ENCODE results near the gene COLGALT1. TPM values are rescaled to one million over a fixed set of nuclear protein-coding genes. Genes with fewer than 3 reads are reported as not detected.

COLGALT1 gene
- total RNA-seq, 1 donor from 2014 or later: 121 TPM

DNA sequence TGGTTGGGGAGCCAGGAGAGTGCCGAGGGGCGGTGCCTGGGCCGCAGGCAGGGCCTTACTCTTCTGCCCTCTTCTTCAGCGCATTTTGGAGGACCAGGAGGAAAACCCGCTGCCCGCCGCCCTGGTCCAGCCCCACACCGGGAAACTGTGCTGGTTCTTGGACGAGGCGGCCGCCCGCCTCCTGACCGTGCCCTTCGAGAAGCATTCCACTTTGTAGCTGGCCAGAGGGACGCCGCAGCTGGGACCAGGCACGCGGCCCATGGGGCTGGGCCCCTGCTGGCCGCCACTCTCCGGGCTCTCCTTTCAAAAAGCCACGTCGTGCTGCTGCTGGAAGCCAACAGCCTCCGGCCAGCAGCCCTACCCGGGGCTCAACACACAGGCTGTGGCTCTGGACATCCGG is 34.6 kb upstream of the COLGALT1 start:
- H3K9me3 Mint-ChIP-seq (ENCODE audit: unreplicated experiment): no peaks in the 10 kb centered on the region
- no peak overlapping the region for H3K4me3 Mint-ChIP-seq (ENCODE audit: unreplicated experiment)
- H3K27ac Mint-ChIP-seq (ENCODE audit: unreplicated experiment): no peak overlapping the region
- H3K4me1 Mint-ChIP-seq (ENCODE audit: unreplicated experiment): no peaks in the 10 kb centered on the region
- H3K36me3 Mint-ChIP-seq (ENCODE audit: unreplicated experiment): peaks cover 22% of the 10 kb centered on the region
- TF ChIP-seq, protein P1, sequence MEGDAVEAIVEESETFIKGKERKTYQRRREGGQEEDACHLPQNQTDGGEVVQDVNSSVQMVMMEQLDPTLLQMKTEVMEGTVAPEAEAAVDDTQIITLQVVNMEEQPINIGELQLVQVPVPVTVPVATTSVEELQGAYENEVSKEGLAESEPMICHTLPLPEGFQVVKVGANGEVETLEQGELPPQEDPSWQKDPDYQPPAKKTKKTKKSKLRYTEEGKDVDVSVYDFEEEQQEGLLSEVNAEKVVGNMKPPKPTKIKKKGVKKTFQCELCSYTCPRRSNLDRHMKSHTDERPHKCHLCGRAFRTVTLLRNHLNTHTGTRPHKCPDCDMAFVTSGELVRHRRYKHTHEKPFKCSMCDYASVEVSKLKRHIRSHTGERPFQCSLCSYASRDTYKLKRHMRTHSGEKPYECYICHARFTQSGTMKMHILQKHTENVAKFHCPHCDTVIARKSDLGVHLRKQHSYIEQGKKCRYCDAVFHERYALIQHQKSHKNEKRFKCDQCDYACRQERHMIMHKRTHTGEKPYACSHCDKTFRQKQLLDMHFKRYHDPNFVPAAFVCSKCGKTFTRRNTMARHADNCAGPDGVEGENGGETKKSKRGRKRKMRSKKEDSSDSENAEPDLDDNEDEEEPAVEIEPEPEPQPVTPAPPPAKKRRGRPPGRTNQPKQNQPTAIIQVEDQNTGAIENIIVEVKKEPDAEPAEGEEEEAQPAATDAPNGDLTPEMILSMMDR (IDR thresholded peaks at IDR 0.05): no peak
- H3K27me3 Mint-ChIP-seq (ENCODE audit: unreplicated experiment): no peaks in the 10 kb centered on the region
- DNase-seq (ENCODE audit: extremely low spot score, unreplicated experiment): no peak

DNA sequence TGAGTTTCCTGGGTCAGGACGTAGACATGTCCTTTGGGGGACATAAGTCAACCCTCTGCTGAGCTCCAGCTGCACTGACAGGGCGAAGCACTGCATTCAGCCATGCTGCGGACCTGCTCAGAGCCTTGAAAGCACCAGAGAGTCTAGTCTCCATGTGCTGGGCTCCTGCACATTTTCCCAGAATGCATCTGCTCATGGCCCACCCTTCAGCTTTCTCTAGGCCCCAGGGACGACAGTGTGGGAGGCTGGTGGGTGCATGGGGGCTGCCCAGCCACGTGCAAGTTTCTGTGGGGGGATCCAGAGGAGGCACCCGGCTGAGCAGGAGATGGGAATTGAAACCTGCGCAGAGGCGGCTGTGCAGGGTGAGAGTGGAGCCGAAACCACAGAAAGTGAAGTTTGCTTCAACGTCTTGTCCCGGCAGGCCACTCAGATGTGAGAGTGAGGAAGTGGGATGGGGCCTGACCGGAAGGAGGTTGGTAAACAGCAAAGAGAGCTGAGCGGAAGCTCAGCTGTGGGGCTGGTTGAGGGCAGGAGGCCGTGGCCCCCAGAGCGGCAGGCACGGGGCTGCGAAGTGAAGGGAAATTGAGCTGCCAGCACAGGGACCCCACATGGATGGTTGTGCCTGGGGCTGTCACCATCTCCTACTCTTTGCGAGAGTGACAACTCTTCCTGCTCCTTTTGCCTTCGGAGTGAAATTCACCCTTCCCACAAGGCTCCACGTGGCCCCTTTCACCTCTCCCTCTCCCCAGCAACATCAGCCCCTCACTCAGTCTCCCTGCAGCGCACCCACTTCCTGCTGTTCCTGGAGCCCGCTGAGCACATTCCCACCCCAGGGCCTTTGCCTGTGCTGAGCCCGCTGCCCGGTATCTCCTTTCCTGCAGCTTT is 32.2 kb upstream of the COLGALT1 start:
- no peak for DNase-seq (ENCODE audit: extremely low spot score, unreplicated experiment)
- H3K27ac Mint-ChIP-seq (ENCODE audit: unreplicated experiment): no peak overlapping the region

DNA sequence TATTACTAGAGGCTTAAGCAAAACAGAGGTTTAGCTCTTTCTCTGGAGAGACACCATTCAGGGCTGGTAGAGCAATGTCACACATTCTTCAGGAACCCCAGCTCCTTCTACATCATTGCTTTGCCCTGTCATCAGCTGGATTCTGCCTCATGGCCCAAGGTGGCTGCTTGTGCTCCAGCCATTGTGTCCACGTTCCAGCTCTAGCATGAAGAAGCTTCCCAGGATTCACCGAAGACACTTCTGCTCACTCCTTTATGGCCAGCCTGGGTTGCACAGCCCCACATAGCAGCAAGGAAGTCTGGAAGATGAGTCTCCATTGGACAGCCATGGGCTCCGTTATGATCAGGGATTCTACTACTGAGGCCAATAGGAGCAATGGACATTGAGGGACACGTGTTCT is 30.8 kb upstream of the COLGALT1 start:
- no peak overlapping the region for H3K27ac Mint-ChIP-seq (ENCODE audit: unreplicated experiment)
- H3K4me3 Mint-ChIP-seq (ENCODE audit: unreplicated experiment): no peak overlapping the region
- H3K4me1 Mint-ChIP-seq (ENCODE audit: unreplicated experiment): no peaks in the 10 kb centered on the region
- H3K9me3 Mint-ChIP-seq (ENCODE audit: unreplicated experiment): peaks cover 4% of the 10 kb centered on the region
- peaks cover 5% of the 10 kb centered on the region for H3K36me3 Mint-ChIP-seq (ENCODE audit: unreplicated experiment)
- TF ChIP-seq, protein P1 (IDR thresholded peaks at IDR 0.05): no peak
- DNase-seq (ENCODE audit: extremely low spot score, unreplicated experiment): no peak
- no peaks in the 10 kb centered on the region for H3K27me3 Mint-ChIP-seq (ENCODE audit: unreplicated experiment)

More for the DNA sequence above, 32.2 kb upstream of the COLGALT1 start:
- H3K9me3 Mint-ChIP-seq (ENCODE audit: unreplicated experiment): no peaks in the 10 kb centered on the region
- TF ChIP-seq, protein P1 (IDR thresholded peaks at IDR 0.05): no peak
- H3K4me1 Mint-ChIP-seq (ENCODE audit: unreplicated experiment): no peaks in the 10 kb centered on the region
- no peaks in the 10 kb centered on the region for H3K27me3 Mint-ChIP-seq (ENCODE audit: unreplicated experiment)
- H3K4me3 Mint-ChIP-seq (ENCODE audit: unreplicated experiment): no peak overlapping the region
- peaks cover 5% of the 10 kb centered on the region for H3K36me3 Mint-ChIP-seq (ENCODE audit: unreplicated experiment)

DNA sequence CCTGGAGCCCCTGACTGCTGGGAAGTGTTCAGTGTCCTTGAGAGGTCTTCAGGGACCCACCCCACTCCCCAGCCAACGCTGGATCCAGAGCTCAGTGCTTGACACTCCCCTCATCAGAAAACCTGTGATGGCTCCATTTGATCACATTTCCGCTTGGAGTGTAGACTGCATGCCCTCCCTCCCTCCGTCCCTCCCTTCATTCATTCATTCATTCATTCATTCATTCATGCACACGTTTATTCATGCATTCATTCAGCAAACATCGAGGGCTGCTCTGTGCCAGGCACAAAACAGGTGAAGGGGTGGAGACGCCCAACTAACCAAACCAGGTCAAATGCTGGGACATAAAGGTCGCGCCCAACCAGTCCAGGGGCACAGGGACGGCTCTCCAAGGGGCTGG is 30.3 kb upstream of the COLGALT1 start:
- no peak overlapping the region for H3K4me3 Mint-ChIP-seq (ENCODE audit: unreplicated experiment)
- DNase-seq (ENCODE audit: extremely low spot score, unreplicated experiment): no peak
- H3K36me3 Mint-ChIP-seq (ENCODE audit: unreplicated experiment): peaks cover 4% of the 10 kb centered on the region
- H3K27ac Mint-ChIP-seq (ENCODE audit: unreplicated experiment): no peak overlapping the region
- no peaks in the 10 kb centered on the region for H3K27me3 Mint-ChIP-seq (ENCODE audit: unreplicated experiment)
- H3K4me1 Mint-ChIP-seq (ENCODE audit: unreplicated experiment): no peaks in the 10 kb centered on the region
- TF ChIP-seq, protein P1 (IDR thresholded peaks at IDR 0.05): no peak
- H3K9me3 Mint-ChIP-seq (ENCODE audit: unreplicated experiment): peaks cover 4% of the 10 kb centered on the region

DNA sequence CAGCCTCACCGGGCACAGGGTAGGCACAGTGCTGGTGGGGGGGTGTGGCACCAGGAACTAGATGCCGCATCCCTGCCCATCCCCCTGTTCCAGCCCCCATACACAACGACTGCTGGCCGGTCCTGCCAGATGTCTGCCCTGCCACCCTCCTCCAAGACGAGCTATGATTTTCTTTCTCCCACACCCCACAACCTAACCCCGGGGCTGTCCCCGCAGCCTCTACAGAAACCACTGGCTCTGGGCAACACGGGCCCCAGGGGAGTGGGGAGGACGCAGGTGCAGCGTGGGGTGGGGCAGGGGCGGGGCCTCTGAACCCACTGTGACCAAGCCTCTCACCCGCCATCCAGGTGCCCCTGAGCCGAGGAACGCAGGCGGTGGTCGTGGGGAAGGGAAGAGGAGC is 28.5 kb upstream of the COLGALT1 start:
- H3K9me3 Mint-ChIP-seq (ENCODE audit: unreplicated experiment): peaks cover 4% of the 10 kb centered on the region
- no peak overlapping the region for H3K27ac Mint-ChIP-seq (ENCODE audit: unreplicated experiment)
- no peaks in the 10 kb centered on the region for H3K27me3 Mint-ChIP-seq (ENCODE audit: unreplicated experiment)
- peaks cover 3% of the 10 kb centered on the region for H3K4me1 Mint-ChIP-seq (ENCODE audit: unreplicated experiment)
- DNase-seq (ENCODE audit: extremely low spot score, unreplicated experiment): no peak
- TF ChIP-seq, protein P1 (IDR thresholded peaks at IDR 0.05): no peak
- no peak overlapping the region for H3K4me3 Mint-ChIP-seq (ENCODE audit: unreplicated experiment)
- no peaks in the 10 kb centered on the region for H3K36me3 Mint-ChIP-seq (ENCODE audit: unreplicated experiment)
